ENCODE data around the gene GSC. TPM values are rescaled to one million over a fixed set of nuclear protein-coding genes. Genes with fewer than 3 reads are reported as not detected.

Gene GSC
- not detected in 2 replicates for total RNA-seq
- not detected in 2 replicates for polyA plus RNA-seq
- not detected in 2 replicates for polyA plus RNA-seq (2011; cell fraction: cytosol; rRNA removed)
- polyA plus RNA-seq (2011; cell fraction: nucleus; rRNA removed): not detected in 2 replicates
- polyA plus RNA-seq (2012): not detected in 2 replicates
- polyA minus RNA-seq: not detected in 2 replicates
- polyA minus RNA-seq (2011; cell fraction: cytosol; rRNA and poly(A)+ RNA removed): not detected
- not detected in 2 replicates for polyA minus RNA-seq (2011; cell fraction: nucleus; rRNA and poly(A)+ RNA removed)
- not detected for Bru-seq, nascent RNA
- BruChase-seq, experiment 1, labeled RNA remaining after a 6-hour chase: not detected
- BruChase-seq, experiment 2, labeled RNA remaining after a 2-hour chase: not detected
- long read RNA-seq: 0 reads

DNA sequence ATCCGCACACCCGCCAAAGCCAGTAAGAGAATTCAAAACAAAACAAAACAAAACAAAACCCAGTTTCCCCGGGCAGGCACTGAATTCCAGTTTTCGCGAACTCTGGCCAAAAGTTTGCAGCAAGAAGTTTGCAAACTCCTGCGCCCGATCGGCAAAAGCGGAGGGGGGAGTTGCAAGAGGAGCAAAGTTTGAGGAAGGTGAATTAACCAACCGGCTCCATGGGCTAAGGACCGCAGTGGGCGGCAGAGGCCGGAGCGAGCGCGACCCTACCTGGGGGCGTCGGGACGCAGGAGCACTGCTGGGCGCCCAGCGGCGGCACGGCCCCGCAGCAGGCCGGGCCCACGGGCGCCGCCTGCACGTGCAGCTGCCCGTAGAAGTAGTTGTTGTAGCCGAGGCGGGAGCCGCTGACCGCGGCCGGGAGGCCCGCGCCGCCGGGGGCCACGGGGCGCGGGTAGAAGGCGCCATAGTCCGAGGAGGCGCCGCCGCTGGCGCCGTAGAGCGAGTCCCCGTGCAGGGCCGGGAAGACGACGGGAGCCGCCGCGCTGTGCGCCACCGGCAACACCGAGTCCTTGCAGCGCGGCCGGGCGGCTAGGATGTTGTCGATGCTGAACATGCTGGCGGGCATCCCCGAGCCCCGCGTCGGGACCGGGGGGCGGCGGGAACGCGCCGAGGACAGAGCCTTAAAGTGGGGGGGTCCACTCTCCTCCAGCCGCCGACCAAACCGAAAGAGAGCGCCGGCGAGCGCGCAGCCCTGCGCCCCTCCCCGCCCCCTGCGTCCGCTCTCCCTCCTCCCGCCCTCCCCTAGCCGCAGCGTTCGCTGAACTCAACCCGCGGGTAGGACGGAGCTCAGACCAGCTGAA lies at the start of gene GSC:
GSC (minus strand) TSS at position 723 of the 860 bp plus-strand sequence; CDS start at position 625, 98 bp downstream.
- TF ChIP-seq POLR2AphosphoS5 (IDR thresholded peaks at IDR 0.05; ENCODE audit: insufficient read depth, low read depth, low read length) (no peak), FOS (IDR thresholded peaks at IDR 0.05; ENCODE audit: borderline replicate concordance, insufficient read depth, low read length) (no peak), EZH2 (IDR thresholded peaks at IDR 0.05; ENCODE audit: borderline replicate concordance, low read depth, low read length, severe bottlenecking) (peak; percentile 90), GATA2 (IDR thresholded peaks at IDR 0.05; ENCODE audit: insufficient read depth, insufficient read length, low read depth, low read length) (no peak)
- Histone ChIP-seq H3K27ac (ENCODE audit: insufficient read depth, low read depth, low read length) (no peak within 1 kb of the TSS), H3K27me3 (ENCODE audit: control insufficient read depth in 2 of 2, insufficient read depth in 2 of 2, low read length in 2 of 2) (peaks cover 74 to 94% of the 10 kb centered on the region in 2 experiments), H3K9me1 (replicated peaks; ENCODE audit: control insufficient read depth, extremely low read depth, insufficient read depth, low read length) (no peaks in the 10 kb centered on the region), H2AFZ (ENCODE audit: low read depth, low read length) (no peak within 1 kb of the TSS), H3K4me1 (ENCODE audit: control insufficient read depth, extremely low read depth, insufficient read depth, low read length) (no peaks in the 10 kb centered on the region), H4K20me1 (replicated peaks; ENCODE audit: control insufficient read depth, extremely low read depth, insufficient read depth, low read length) (no peaks in the 10 kb centered on the region), H3K4me2 (ENCODE audit: insufficient read depth, low read length) (peak within 1 kb of the TSS; percentile 40), H3K4me3 (replicated peaks in 1 of 3; ENCODE audit: insufficient read depth in 1 of 3, low read depth in 1 of 3, low read length in 3 of 3) (peak within 1 kb of the TSS; percentile 5 to 38 (median 12)), H3K36me3 (ENCODE audit: control insufficient read depth in 2 of 2, extremely low read depth in 1 of 2, insufficient read depth in 2 of 2, low read length in 2 of 2) (no peaks in the 10 kb centered on the region), H3K79me2 (ENCODE audit: control insufficient read depth, insufficient read depth, low read length) (no peaks in the 10 kb centered on the region), H3K9ac (replicated peaks; ENCODE audit: extremely low read depth, insufficient read depth, low read length) (no peak within 1 kb of the TSS), H3K9me3 (replicated peaks; ENCODE audit: control insufficient read depth, insufficient read depth, low read length) (no peaks in the 10 kb centered on the region)
- intact Hi-C loops (cut with micrococcal nuclease) (loop anchor here (10.0 kb wide), 1 partner anchor 655 kb away; no protein-coding TSS in a partner anchor), dilution Hi-C loops (cut with MboI; ENCODE audit: extremely low pct_ligation_motif_present, low sequenced_read_pairs) (no loop called here)
- CTCF ChIA-PET: interaction anchor here (0.7 to 1.0 kb wide), 2 partner anchors 10 to 80 kb away, joined by 3 to 4 read pairs; no protein-coding TSS in a partner anchor
- FAIRE-seq: no peak
- BruUV-seq (replicated peaks): no TSS peak
- DNase-seq (ENCODE audit: low read depth, low spot score): peak; percentile 21
- POLR2A ChIA-PET: interaction anchor here (0.6 kb wide), 1 partner anchor 664 kb away, joined by 3 read pairs; no protein-coding TSS in a partner anchor

Data from endothelial cell of umbilical vein (primary cell).